Stomach (tissue), 4 donors: Measurements from ENCODE around the gene TMEM236.

ENCODE experiments used
- CTCF ChIP-seq, 7 experiments: fragments of 450-650 bp in 4 of 7; fragments of 200-600 bp in 3 of 7; sonication (generic) in 3 of 7; IDR thresholded peaks; one replicate each; pipeline ENCODE4 v1.5.1; 2016 to 2019; ENCODE audit warnings: antibody characterized with exemption in 7 of 7, control low read depth in 2 of 7, mild to moderate bottlenecking in 1 of 7
- EP300 ChIP-seq: sonication (generic); formaldehyde crosslinking; IDR thresholded peaks from one replicate; pipeline ENCODE4 v1.6.1; 2017; ENCODE audit warnings: antibody characterized with exemption
- POLR2A ChIP-seq, 4 donors: fragments of 450-650 bp; IDR thresholded peaks; one replicate each; pipeline ENCODE4 v1.6.1; 2016; ENCODE audit warnings: antibody characterized with exemption in 4 of 4, control low read depth in 2 of 4, mild to moderate bottlenecking in 1 of 4, moderate library complexity in 1 of 4
- POLR2AphosphoS5 ChIP-seq, 3 donors: sonication (generic); formaldehyde crosslinking; IDR thresholded peaks; one replicate each; pipeline ENCODE4 v1.6.1; 2016; ENCODE audit warnings: antibody characterized with exemption in 3 of 3

GRCh38 chr10:17730667-17731066, 21.3 kb upstream of the TMEM236 start:
- TF ChIP-seq POLR2A (IDR thresholded peaks at IDR 0.05) = no peak
- TF ChIP-seq POLR2AphosphoS5 (IDR thresholded peaks at IDR 0.05) = no peak
- TF ChIP-seq CTCF (IDR thresholded peaks at IDR 0.05) = no peak
- no peak for TF ChIP-seq EP300
